ENCODE measurements around the gene NNT. TPM values are rescaled to one million over a fixed set of nuclear protein-coding genes. Genes with fewer than 3 reads are reported as not detected.

NNT gene
- total RNA-seq, 4 donors from 2014 or later: 52.0 to 91.1 (median 74.3) TPM

DNA sequence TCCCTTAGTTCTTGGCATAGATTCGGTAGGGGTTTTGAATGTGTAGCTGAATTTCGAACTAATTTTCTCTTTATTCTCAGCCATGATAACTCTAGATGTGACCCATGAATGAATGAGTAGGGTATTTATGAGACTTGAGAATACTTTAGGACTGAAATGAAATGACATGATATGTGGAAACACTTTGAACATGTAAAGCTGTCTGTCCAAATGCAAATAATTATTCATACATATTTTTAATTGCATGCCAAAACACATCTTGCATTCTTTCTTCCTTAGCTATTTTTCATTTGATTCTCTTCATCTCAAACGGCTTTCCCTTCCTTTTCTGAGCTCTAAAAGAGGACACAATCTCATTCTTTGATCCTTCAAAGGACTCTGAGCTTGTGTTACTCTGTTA lies 3.4 kb downstream of the NNT start:
- 40 to 60% methylated on average over 3 of the region's 3 CpGs for WGBS, 2 donors (ENCODE audit: low coverage in 1 of 2)
- no peak overlapping the region for H3K27ac ChIP-seq
- TF ChIP-seq EP300 (IDR thresholded peaks at IDR 0.05): no peak
- TF ChIP-seq POLR2AphosphoS5 (IDR thresholded peaks at IDR 0.05): no peak
- TF ChIP-seq POLR2A (IDR thresholded peaks at IDR 0.05): no peak
- TF ChIP-seq, protein P1, sequence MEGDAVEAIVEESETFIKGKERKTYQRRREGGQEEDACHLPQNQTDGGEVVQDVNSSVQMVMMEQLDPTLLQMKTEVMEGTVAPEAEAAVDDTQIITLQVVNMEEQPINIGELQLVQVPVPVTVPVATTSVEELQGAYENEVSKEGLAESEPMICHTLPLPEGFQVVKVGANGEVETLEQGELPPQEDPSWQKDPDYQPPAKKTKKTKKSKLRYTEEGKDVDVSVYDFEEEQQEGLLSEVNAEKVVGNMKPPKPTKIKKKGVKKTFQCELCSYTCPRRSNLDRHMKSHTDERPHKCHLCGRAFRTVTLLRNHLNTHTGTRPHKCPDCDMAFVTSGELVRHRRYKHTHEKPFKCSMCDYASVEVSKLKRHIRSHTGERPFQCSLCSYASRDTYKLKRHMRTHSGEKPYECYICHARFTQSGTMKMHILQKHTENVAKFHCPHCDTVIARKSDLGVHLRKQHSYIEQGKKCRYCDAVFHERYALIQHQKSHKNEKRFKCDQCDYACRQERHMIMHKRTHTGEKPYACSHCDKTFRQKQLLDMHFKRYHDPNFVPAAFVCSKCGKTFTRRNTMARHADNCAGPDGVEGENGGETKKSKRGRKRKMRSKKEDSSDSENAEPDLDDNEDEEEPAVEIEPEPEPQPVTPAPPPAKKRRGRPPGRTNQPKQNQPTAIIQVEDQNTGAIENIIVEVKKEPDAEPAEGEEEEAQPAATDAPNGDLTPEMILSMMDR (IDR thresholded peaks at IDR 0.05): no peak

DNA sequence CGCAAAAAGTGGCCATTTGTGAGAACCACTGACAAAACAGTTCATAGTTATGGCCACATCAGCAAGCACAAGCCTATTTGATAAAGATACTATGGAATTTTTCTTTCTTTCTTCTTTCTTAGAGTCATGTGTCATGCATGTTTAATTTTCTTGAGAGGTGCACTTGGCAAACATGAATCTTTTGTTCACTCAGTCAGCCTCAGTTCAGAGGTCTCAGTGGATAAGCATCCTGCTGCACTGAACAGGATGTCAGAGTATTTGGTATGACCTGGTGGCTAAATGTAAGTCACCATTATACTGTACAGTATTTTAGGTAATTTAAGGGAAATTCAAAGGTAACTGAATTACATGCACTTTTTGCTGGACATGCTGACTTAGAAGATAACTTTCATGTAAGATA lies 5.4 kb downstream of the NNT start:
- no peaks in the 10 kb centered on the region for H3K27me3 ChIP-seq
- H3K27ac ChIP-seq: no peak overlapping the region
- no peak overlapping the region for H3K4me3 ChIP-seq
- WGBS, 2 donors (ENCODE audit: low coverage in 1 of 2): 86 to 92% methylated on average over 1 of the region's 1 CpG
- peaks cover 0 to 27% (median 0%) of the 10 kb centered on the region in 3 donors for H3K4me1 ChIP-seq
- ATAC-seq: no peak
- H3K36me3 ChIP-seq: peaks cover 0 to 56% of the 10 kb centered on the region in 2 donors
- no peaks in the 10 kb centered on the region for H3K9me3 ChIP-seq
- TF ChIP-seq EP300 (IDR thresholded peaks at IDR 0.05) (no peak), POLR2A (IDR thresholded peaks at IDR 0.05) (no peak), POLR2AphosphoS5 (IDR thresholded peaks at IDR 0.05) (no peak)
- TF ChIP-seq, protein P1 (IDR thresholded peaks at IDR 0.05): no peak

More for the DNA sequence above, 3.4 kb downstream of the NNT start:
- no peak for ATAC-seq
- Histone ChIP-seq H3K9me3 (no peaks in the 10 kb centered on the region), H3K36me3 (peaks cover 0 to 35% of the 10 kb centered on the region in 2 donors), H3K4me3 (no peak overlapping the region), H3K27me3 (no peaks in the 10 kb centered on the region), H3K4me1 (peaks cover 0 to 33% (median 5%) of the 10 kb centered on the region in 3 donors)

DNA sequence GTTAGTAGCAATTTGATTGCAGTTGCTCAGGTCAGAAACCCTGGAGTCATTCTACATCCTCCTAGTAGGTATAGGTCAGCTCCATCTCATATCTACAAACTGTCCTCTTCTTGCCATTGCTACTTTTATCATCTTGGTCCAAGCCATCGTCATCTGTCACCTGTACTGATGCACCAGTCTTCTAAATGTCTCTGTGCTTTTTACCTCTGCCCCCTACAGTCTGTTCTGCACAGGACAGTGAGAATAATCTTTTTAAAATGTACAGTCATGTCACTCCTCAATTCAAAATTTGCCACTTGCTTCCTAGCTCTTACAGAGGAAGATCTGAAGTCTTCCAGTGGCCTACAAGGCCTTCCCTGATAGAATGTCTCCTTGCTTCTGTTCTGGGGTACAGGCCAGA lies 6.8 kb downstream of the NNT start:
- no peak overlapping the region for H3K27ac ChIP-seq
- WGBS, 2 donors (ENCODE audit: low coverage in 1 of 2): 50% methylated on average over 1 of the region's 1 CpG
- H3K4me1 ChIP-seq: peaks cover 0 to 17% (median 0%) of the 10 kb centered on the region in 3 donors
- peaks cover 0 to 68% of the 10 kb centered on the region in 2 donors for H3K36me3 ChIP-seq
- TF ChIP-seq, protein P1 (IDR thresholded peaks at IDR 0.05): peak in 1 of 4 experiments; percentile 18
- no peak for TF ChIP-seq POLR2A (IDR thresholded peaks at IDR 0.05)
- ATAC-seq: no peak
- H3K9me3 ChIP-seq: no peaks in the 10 kb centered on the region
- no peak overlapping the region for H3K4me3 ChIP-seq
- H3K27me3 ChIP-seq: no peaks in the 10 kb centered on the region

DNA sequence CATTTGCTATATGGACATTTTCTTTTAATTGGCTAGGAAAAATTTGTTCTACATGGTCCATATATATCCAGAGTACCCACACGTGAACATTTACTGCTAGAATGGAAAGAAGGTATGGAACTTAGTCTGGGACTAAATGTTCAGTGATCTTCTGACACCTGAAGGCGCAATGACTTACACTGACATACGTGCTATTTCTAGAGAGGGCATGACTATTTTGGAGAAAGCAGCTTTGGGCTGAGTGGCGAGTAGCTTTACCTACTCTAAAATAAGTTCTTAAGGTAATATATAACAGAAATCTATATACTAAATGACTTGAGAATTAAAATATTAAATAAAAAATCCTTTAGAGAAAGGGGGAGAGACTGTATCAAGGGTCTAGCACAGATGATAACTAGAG lies 10.4 kb downstream of the NNT start:
- no peak for ATAC-seq
- WGBS, 2 donors (ENCODE audit: low coverage in 1 of 2): 96 to 100% methylated on average over 2 to 4 of the region's 4 CpGs
- peaks cover 0 to 79% of the 10 kb centered on the region in 2 donors for H3K36me3 ChIP-seq

More for the DNA sequence above, 10.4 kb downstream of the NNT start:
- Histone ChIP-seq H3K4me1 (peaks cover 0 to 1% (median 0%) of the 10 kb centered on the region in 3 donors), H3K4me3 (no peak overlapping the region), H3K27ac (no peak overlapping the region), H3K27me3 (no peaks in the 10 kb centered on the region), H3K9me3 (no peaks in the 10 kb centered on the region)
- TF ChIP-seq, protein P1 (IDR thresholded peaks at IDR 0.05): no peak
- TF ChIP-seq EP300 (IDR thresholded peaks at IDR 0.05) (no peak), POLR2A (IDR thresholded peaks at IDR 0.05) (no peak), POLR2AphosphoS5 (IDR thresholded peaks at IDR 0.05) (no peak)
